GM23338 (cell line): ENCODE results near the gene UBE3B. TPM values are rescaled to one million over a fixed set of nuclear protein-coding genes. Genes with fewer than 3 reads are reported as not detected.

Source experiments
- ATAC-seq: fragments of 200-7000 bp; cut with Tn5 transposase; 3 replicates; pipeline ENCODE4 v1.9.1; 2020
- DNase-seq: peaks from one replicate; pipeline ENCODE4 v3.0.0-alpha.2; 2015; ENCODE audit warnings: low spot score
- H2AFZ ChIP-seq: fragments of 200-600 bp; sonication (generic); 2 replicates; pipeline ENCODE4 v1.8.0; 2016; ENCODE audit warnings: antibody characterized with exemption, mild to moderate bottlenecking, moderate library complexity
- H3F3A ChIP-seq: fragments of 200-600 bp; sonication (generic); replicated peaks from 2 replicates; pipeline ENCODE4 v1.8.0; 2017; ENCODE audit warnings: antibody characterized with exemption, mixed run types, low read depth
- H3K27ac ChIP-seq: fragments of 200-600 bp; sonication (generic); 2 replicates; pipeline ENCODE4 v1.6.1; 2016; ENCODE audit warnings: low read depth
- H3K27me3 ChIP-seq: fragments of 200-600 bp; sonication (generic); 2 replicates; pipeline ENCODE4 v1.8.0; 2016; ENCODE audit warnings: mild to moderate bottlenecking, mixed run types, moderate library complexity; ENCODE audit not compliant: insufficient read depth
- H3K36me3 ChIP-seq: fragments of 200-600 bp; sonication (generic); 2 replicates; pipeline ENCODE4 v1.8.0; 2016; ENCODE audit warnings: mild to moderate bottlenecking; ENCODE audit not compliant: insufficient read depth
- H3K4me1 ChIP-seq: fragments of 200-600 bp; sonication (generic); 2 replicates; pipeline ENCODE4 v1.8.0; 2016; ENCODE audit warnings: mild to moderate bottlenecking, moderate library complexity; ENCODE audit not compliant: insufficient read depth
- H3K4me2 ChIP-seq: fragments of 200-600 bp; sonication (generic); 2 replicates; pipeline ENCODE4 v1.7.1; 2017; ENCODE audit warnings: mixed run types
- H3K4me3 ChIP-seq: fragments of 200-600 bp; sonication (generic); 2 replicates; pipeline ENCODE4 v1.6.1; 2016; ENCODE audit warnings: mixed run types
- H3K79me2 ChIP-seq: fragments of 200-600 bp; sonication (generic); replicated peaks from 2 replicates; pipeline ENCODE4 v1.8.0; 2017; ENCODE audit warnings: mild to moderate bottlenecking; ENCODE audit not compliant: insufficient read depth
- H3K9me2 ChIP-seq: fragments of 200-600 bp; sonication (generic); 2 replicates; pipeline ENCODE4 v1.8.0; 2017; ENCODE audit not compliant: insufficient read depth
- H4K20me1 ChIP-seq: fragments of 200-600 bp; sonication (generic); replicated peaks from 2 replicates; pipeline ENCODE4 v1.8.0; 2017; ENCODE audit warnings: mild to moderate bottlenecking; ENCODE audit not compliant: insufficient read depth
- H3K27ac Mint-ChIP-seq: 2 replicates; pipeline ENCODE4 v1.8.0; 2020; ENCODE audit warnings: inconsistent platforms, mild to moderate bottlenecking, moderate library complexity, mixed read lengths
- H3K27me3 Mint-ChIP-seq: 3 replicates; pipeline ENCODE4 v1.8.0; 2022; ENCODE audit warnings: low read depth, mild to moderate bottlenecking, moderate library complexity, mixed read lengths, inconsistent platforms; ENCODE audit not compliant: insufficient read depth, poor library complexity
- H3K36me3 Mint-ChIP-seq: 3 replicates; pipeline ENCODE4 v1.8.0; 2021; ENCODE audit warnings: low read depth, mild to moderate bottlenecking, inconsistent platforms, moderate library complexity, mixed read lengths
- H3K4me1 Mint-ChIP-seq: 3 replicates; pipeline ENCODE4 v1.8.0; 2020; ENCODE audit warnings: mild to moderate bottlenecking, inconsistent platforms, mixed read lengths
- H3K4me3 Mint-ChIP-seq: 3 replicates; pipeline ENCODE4 v1.8.0; 2021; ENCODE audit warnings: moderate library complexity, mild to moderate bottlenecking, inconsistent platforms, mixed read lengths
- H3K9me3 Mint-ChIP-seq: 3 replicates; pipeline ENCODE4 v1.8.0; 2020; ENCODE audit warnings: moderate library complexity, mild to moderate bottlenecking, inconsistent platforms, mixed read lengths
- CREB1 ChIP-seq: fragments of 250-450 bp; sonication (Bioruptor Pico); IDR thresholded peaks from 2 replicates; pipeline ENCODE4 v1.5.0; 2020; ENCODE audit warnings: low read depth, mild to moderate bottlenecking, moderate library complexity
- EZH2 ChIP-seq: fragments of 200-600 bp; sonication (generic); IDR thresholded peaks from one replicate; pipeline ENCODE4 v1.8.0; 2017; ENCODE audit warnings: antibody characterized with exemption, mild to moderate bottlenecking, low read depth; ENCODE audit not compliant: unreplicated experiment
- POLR2AphosphoS5 ChIP-seq: IDR thresholded peaks from 2 replicates; pipeline ENCODE4 v1.6.1; 2016; ENCODE audit warnings: antibody characterized with exemption, low read depth
- REST ChIP-seq: IDR thresholded peaks from one replicate; pipeline ENCODE4 v1.6.1; 2018; ENCODE audit warnings: antibody characterized with exemption; ENCODE audit not compliant: unreplicated experiment
- STAT1 ChIP-seq: IDR thresholded peaks from one replicate; pipeline ENCODE4 v1.6.1; 2016; ENCODE audit warnings: antibody characterized with exemption; ENCODE audit not compliant: unreplicated experiment
- ZNF114 ChIP-seq: fragments of 250-450 bp; sonication (Bioruptor Pico); IDR thresholded peaks from 2 replicates; pipeline ENCODE4 v1.5.0; 2020; ENCODE audit warnings: mild to moderate bottlenecking, moderate library complexity
- polyA plus RNA-seq: library from polyadenylated mRNA; unstranded; fragments of >200 nt; fragmentation: Nextera tagmentation; extraction: Ambion mirVana; gene quantifications from 2 replicates; pipeline ENCODE4 v1.2.1, GENCODE V29; 2016
- total RNA-seq: library from RNA; depleted of rRNA; stranded (reverse); fragments of >200 nt; shearing (Covaris generic); gene quantifications from 2 replicates; pipeline ENCODE4 v1.2.3, GENCODE V29; 2014
- TF ChIP-seq, protein P1 (sequence below): fragments of 250-450 bp; sonication (Bioruptor Pico); IDR thresholded peaks from 2 replicates; pipeline ENCODE4 v1.5.0; 2020; ENCODE audit warnings: mild to moderate bottlenecking, moderate library complexity
- TF ChIP-seq, protein P2 (sequence below): IDR thresholded peaks from 2 replicates; pipeline ENCODE4 v1.6.1; 2016; ENCODE audit warnings: antibody characterized with exemption

The UBE3B gene
- total and polyA plus RNA-seq, 2 experiments from 2014 or later = 20.8 TPM

GRCh38 chr12:109537136-109537535 is 59.7 kb downstream of the UBE3B start (continued):
- TF ChIP-seq, protein P1, sequence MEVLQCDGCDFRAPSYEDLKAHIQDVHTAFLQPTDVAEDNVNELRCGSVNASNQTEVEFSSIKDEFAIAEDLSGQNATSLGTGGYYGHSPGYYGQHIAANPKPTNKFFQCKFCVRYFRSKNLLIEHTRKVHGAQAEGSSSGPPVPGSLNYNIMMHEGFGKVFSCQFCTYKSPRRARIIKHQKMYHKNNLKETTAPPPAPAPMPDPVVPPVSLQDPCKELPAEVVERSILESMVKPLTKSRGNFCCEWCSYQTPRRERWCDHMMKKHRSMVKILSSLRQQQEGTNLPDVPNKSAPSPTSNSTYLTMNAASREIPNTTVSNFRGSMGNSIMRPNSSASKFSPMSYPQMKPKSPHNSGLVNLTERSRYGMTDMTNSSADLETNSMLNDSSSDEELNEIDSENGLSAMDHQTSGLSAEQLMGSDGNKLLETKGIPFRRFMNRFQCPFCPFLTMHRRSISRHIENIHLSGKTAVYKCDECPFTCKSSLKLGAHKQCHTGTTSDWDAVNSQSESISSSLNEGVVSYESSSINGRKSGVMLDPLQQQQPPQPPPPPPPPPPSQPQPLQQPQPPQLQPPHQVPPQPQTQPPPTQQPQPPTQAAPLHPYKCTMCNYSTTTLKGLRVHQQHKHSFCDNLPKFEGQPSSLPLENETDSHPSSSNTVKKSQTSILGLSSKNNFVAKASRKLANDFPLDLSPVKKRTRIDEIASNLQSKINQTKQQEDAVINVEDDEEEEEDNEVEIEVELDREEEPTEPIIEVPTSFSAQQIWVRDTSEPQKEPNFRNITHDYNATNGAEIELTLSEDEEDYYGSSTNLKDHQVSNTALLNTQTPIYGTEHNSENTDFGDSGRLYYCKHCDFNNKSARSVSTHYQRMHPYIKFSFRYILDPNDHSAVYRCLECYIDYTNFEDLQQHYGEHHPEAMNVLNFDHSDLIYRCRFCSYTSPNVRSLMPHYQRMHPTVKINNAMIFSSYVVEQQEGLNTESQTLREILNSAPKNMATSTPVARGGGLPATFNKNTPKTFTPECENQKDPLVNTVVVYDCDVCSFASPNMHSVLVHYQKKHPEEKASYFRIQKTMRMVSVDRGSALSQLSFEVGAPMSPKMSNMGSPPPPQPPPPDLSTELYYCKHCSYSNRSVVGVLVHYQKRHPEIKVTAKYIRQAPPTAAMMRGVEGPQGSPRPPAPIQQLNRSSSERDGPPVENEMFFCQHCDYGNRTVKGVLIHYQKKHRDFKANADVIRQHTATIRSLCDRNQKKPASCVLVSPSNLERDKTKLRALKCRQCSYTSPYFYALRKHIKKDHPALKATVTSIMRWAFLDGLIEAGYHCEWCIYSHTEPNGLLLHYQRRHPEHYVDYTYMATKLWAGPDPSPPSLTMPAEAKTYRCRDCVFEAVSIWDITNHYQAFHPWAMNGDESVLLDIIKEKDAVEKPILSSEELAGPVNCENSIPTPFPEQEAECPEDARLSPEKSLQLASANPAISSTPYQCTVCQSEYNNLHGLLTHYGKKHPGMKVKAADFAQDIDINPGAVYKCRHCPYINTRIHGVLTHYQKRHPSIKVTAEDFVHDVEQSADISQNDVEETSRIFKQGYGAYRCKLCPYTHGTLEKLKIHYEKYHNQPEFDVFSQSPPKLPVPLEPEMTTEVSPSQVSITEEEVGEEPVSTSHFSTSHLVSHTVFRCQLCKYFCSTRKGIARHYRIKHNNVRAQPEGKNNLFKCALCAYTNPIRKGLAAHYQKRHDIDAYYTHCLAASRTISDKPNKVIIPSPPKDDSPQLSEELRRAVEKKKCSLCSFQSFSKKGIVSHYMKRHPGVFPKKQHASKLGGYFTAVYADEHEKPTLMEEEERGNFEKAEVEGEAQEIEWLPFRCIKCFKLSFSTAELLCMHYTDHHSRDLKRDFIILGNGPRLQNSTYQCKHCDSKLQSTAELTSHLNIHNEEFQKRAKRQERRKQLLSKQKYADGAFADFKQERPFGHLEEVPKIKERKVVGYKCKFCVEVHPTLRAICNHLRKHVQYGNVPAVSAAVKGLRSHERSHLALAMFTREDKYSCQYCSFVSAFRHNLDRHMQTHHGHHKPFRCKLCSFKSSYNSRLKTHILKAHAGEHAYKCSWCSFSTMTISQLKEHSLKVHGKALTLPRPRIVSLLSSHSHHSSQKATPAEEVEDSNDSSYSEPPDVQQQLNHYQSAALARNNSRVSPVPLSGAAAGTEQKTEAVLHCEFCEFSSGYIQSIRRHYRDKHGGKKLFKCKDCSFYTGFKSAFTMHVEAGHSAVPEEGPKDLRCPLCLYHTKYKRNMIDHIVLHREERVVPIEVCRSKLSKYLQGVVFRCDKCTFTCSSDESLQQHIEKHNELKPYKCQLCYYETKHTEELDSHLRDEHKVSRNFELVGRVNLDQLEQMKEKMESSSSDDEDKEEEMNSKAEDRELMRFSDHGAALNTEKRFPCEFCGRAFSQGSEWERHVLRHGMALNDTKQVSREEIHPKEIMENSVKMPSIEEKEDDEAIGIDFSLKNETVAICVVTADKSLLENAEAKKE (CRISPR knock-in tag) = no peak
- TF ChIP-seq EZH2 = no peak
- no peak for TF ChIP-seq CREB1
- TF ChIP-seq, protein P2, sequence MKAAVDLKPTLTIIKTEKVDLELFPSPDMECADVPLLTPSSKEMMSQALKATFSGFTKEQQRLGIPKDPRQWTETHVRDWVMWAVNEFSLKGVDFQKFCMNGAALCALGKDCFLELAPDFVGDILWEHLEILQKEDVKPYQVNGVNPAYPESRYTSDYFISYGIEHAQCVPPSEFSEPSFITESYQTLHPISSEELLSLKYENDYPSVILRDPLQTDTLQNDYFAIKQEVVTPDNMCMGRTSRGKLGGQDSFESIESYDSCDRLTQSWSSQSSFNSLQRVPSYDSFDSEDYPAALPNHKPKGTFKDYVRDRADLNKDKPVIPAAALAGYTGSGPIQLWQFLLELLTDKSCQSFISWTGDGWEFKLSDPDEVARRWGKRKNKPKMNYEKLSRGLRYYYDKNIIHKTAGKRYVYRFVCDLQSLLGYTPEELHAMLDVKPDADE = no peak
- TF ChIP-seq STAT1 = no peak

- no peak for DNase-seq
- no peaks in the 10 kb centered on the region for H3K9me3 Mint-ChIP-seq
- Histone ChIP-seq H3K79me2 (no peaks in the 10 kb centered on the region), H3K9me2 (no peaks in the 10 kb centered on the region), H3K4me1 (no peaks in the 10 kb centered on the region), H3F3A (no peaks in the 10 kb centered on the region), H4K20me1 (no peaks in the 10 kb centered on the region), H2AFZ (no peak overlapping the region), H3K36me3 (no peaks in the 10 kb centered on the region), H3K27ac (no peak overlapping the region), H3K4me3 (no peak overlapping the region), H3K27me3 (no peaks in the 10 kb centered on the region), H3K4me2 (no peak overlapping the region)
- no peak overlapping the region for H3K4me3 Mint-ChIP-seq
- no peak for ATAC-seq
- no peak overlapping the region for H3K27ac Mint-ChIP-seq
- peaks cover 19% of the 10 kb centered on the region for H3K27me3 Mint-ChIP-seq
- H3K4me1 Mint-ChIP-seq = no peaks in the 10 kb centered on the region
- no peaks in the 10 kb centered on the region; the same call in 2 of the 3 replicates for H3K36me3 Mint-ChIP-seq
- TF ChIP-seq POLR2AphosphoS5 (no peak), ZNF114 (no peak), REST (no peak), EZH2 (no peak)
Observed at GRCh38 chr12:109538191-109538863, 60.9 kb downstream of the UBE3B start.
